ENCODE measurements around the gene IPCEF1. TPM values are rescaled to one million over a fixed set of nuclear protein-coding genes. Genes with fewer than 3 reads are reported as not detected.

Gene IPCEF1
- total RNA-seq, 1 donor from 2014 or later: 18.8 TPM

DNA sequence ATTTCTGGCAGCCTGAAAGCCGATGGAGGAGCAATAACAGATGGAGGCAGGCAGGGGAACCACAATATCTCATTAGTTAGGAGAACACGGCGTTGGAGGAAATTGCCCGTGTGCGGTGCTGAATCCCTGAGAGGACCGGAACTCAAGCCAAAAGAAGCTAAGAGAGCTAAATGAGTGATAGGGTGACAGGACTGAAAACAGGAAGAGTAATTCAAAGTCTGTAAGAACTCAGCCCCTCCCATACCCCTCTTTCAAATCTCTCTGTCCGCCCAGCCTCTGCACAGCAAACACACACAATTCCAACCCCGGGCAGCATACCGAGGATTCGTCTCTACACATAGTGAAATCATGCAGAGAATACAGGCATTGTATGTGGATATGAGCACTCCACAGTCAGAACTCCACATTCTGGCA, 2.6 kb upstream of the IPCEF1 start:
- Mint-ChIP-seq H3K4me1 (ENCODE audit: unreplicated experiment) (peaks cover 22% of the 10 kb centered on the region), H3K4me3 (ENCODE audit: unreplicated experiment) (no peak overlapping the region)

DNA sequence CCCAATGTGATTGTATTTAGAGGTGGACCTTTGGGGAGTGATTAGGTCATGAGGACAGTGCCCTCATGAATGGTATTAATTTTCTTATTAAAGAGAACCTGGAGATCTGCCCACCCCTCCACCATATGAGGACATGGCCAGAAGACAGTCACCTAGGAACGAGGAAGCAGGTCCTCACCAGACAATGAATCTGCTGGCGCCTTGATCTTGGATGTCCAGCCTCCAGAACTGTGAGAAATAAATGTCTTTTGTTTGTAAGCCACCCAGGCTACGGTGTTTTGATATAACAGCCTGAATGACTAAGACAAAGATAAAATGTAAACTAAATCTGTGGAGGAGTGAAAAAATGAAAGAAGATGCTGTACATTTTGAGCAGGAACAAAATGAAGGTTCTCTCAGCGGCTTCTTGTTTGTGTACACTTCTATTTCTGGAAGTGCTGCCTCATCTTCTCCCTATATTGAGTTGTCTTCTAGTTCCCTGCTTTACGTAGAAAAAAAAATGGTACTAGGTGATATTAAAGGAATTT, 1.5 kb upstream of the IPCEF1 start:
- Mint-ChIP-seq H3K4me3 (ENCODE audit: unreplicated experiment) (no peak overlapping the region), H3K9me3 (ENCODE audit: unreplicated experiment) (no peaks in the 10 kb centered on the region), H3K27me3 (ENCODE audit: unreplicated experiment) (peaks cover 7% of the 10 kb centered on the region), H3K27ac (ENCODE audit: unreplicated experiment) (no peak overlapping the region), H3K4me1 (ENCODE audit: unreplicated experiment) (peaks cover 22% of the 10 kb centered on the region), H3K36me3 (ENCODE audit: low read depth, unreplicated experiment) (peaks cover 4% of the 10 kb centered on the region)
- TF ChIP-seq, protein P1, sequence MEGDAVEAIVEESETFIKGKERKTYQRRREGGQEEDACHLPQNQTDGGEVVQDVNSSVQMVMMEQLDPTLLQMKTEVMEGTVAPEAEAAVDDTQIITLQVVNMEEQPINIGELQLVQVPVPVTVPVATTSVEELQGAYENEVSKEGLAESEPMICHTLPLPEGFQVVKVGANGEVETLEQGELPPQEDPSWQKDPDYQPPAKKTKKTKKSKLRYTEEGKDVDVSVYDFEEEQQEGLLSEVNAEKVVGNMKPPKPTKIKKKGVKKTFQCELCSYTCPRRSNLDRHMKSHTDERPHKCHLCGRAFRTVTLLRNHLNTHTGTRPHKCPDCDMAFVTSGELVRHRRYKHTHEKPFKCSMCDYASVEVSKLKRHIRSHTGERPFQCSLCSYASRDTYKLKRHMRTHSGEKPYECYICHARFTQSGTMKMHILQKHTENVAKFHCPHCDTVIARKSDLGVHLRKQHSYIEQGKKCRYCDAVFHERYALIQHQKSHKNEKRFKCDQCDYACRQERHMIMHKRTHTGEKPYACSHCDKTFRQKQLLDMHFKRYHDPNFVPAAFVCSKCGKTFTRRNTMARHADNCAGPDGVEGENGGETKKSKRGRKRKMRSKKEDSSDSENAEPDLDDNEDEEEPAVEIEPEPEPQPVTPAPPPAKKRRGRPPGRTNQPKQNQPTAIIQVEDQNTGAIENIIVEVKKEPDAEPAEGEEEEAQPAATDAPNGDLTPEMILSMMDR (IDR thresholded peaks at IDR 0.05; ENCODE audit: unreplicated experiment): no peak
- DNase-seq (ENCODE audit: low spot score): no peak

More for the DNA sequence above, 2.6 kb upstream of the IPCEF1 start:
- no peak for DNase-seq (ENCODE audit: low spot score)
- Mint-ChIP-seq H3K27ac (ENCODE audit: unreplicated experiment) (no peak overlapping the region), H3K9me3 (ENCODE audit: unreplicated experiment) (no peaks in the 10 kb centered on the region), H3K27me3 (ENCODE audit: unreplicated experiment) (peaks cover 7% of the 10 kb centered on the region), H3K36me3 (ENCODE audit: low read depth, unreplicated experiment) (peaks cover 4% of the 10 kb centered on the region)
- TF ChIP-seq, protein P1 (IDR thresholded peaks at IDR 0.05; ENCODE audit: unreplicated experiment): no peak

DNA sequence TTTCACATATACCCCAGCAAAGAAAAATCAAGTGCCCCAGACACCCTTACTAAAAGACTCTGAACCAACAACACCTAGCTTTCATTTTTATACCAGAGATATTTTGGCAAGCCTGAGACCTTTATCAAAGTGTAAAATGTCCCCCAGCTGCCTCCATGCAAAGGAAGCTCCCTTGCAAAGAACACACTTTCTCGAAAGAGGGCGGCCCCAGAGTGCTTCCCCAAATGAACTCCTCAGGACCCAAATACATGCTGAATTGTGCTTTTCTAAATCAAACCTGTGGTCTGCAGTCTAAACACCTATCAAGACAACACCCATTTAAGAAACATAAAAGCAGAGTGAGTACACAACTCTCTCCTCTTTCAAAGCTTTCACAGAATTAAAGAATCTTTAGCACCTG, 490 bp downstream of the IPCEF1 start:
- H3K27ac Mint-ChIP-seq (ENCODE audit: unreplicated experiment): peak overlapping the region; percentile 28
- no peak overlapping the region for H3K4me3 Mint-ChIP-seq (ENCODE audit: unreplicated experiment)
- H3K27me3 Mint-ChIP-seq (ENCODE audit: unreplicated experiment): peaks cover 7% of the 10 kb centered on the region
- peaks cover 24% of the 10 kb centered on the region for H3K4me1 Mint-ChIP-seq (ENCODE audit: unreplicated experiment)
- H3K36me3 Mint-ChIP-seq (ENCODE audit: low read depth, unreplicated experiment): peaks cover 4% of the 10 kb centered on the region
- DNase-seq (ENCODE audit: low spot score): no peak
- H3K9me3 Mint-ChIP-seq (ENCODE audit: unreplicated experiment): no peaks in the 10 kb centered on the region
- TF ChIP-seq, protein P1 (IDR thresholded peaks at IDR 0.05; ENCODE audit: unreplicated experiment): no peak

DNA sequence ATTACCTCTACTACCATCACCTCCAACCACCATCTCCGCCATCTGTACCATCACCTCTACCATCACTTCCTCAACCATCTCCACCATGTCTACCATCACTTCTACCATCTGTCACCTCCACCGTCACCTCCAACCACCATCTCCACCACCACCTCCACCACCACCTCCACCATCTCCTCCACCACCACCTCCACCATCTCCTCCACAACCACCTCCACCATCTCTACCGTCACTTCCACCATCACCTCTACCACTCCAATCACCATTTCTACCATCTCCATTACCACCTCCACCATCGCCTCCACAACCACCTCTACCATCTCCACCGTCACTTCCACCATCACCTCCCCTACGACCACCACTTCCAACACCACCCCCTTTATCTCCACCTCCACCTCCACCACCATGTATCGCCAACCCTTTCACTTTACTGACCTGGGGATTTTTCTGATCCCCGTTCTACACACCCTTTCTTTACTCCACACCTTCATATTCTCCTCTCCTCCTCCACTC, 2.3 kb downstream of the IPCEF1 start:
- Mint-ChIP-seq H3K4me3 (ENCODE audit: unreplicated experiment) (no peak overlapping the region), H3K27me3 (ENCODE audit: unreplicated experiment) (peaks cover 1% of the 10 kb centered on the region), H3K9me3 (ENCODE audit: unreplicated experiment) (no peaks in the 10 kb centered on the region), H3K4me1 (ENCODE audit: unreplicated experiment) (peaks cover 24% of the 10 kb centered on the region), H3K27ac (ENCODE audit: unreplicated experiment) (no peak overlapping the region), H3K36me3 (ENCODE audit: low read depth, unreplicated experiment) (no peaks in the 10 kb centered on the region)
- TF ChIP-seq, protein P1 (IDR thresholded peaks at IDR 0.05; ENCODE audit: unreplicated experiment): no peak
- no peak for DNase-seq (ENCODE audit: low spot score)

DNA sequence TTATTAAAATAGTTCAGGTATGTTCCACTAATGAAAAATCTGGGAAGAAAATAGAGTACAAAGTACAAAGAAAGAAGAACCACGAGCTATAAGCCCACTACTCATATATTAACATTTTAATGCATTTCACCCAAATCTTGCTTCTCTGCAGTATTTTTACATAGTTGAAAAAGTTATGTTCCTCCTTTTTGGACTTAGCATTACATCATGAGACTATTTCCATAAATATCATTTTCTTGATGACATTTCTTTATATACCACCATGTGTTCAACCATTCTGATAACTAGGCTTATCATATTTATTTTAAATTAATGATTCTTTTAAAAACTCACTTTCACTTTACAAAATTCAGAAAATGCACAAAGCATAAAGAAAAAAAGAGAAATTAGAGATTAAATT, 3.0 kb downstream of the IPCEF1 start:
- H3K4me3 Mint-ChIP-seq (ENCODE audit: unreplicated experiment): no peak overlapping the region
- peaks cover 24% of the 10 kb centered on the region for H3K4me1 Mint-ChIP-seq (ENCODE audit: unreplicated experiment)
- no peak for DNase-seq (ENCODE audit: low spot score)
- no peaks in the 10 kb centered on the region for H3K36me3 Mint-ChIP-seq (ENCODE audit: low read depth, unreplicated experiment)
- H3K9me3 Mint-ChIP-seq (ENCODE audit: unreplicated experiment): no peaks in the 10 kb centered on the region
- H3K27me3 Mint-ChIP-seq (ENCODE audit: unreplicated experiment): peaks cover 1% of the 10 kb centered on the region
- TF ChIP-seq, protein P1 (IDR thresholded peaks at IDR 0.05; ENCODE audit: unreplicated experiment): no peak
- no peak overlapping the region for H3K27ac Mint-ChIP-seq (ENCODE audit: unreplicated experiment)
